Measurements from ENCODE around the gene DMAP1. TPM values are rescaled to one million over a fixed set of nuclear protein-coding genes. Genes with fewer than 3 reads are reported as not detected.

The DMAP1 gene
- total and polyA plus RNA-seq, 12 donors, result 24.1 to 37.3 (median 28.6) TPM

DNA sequence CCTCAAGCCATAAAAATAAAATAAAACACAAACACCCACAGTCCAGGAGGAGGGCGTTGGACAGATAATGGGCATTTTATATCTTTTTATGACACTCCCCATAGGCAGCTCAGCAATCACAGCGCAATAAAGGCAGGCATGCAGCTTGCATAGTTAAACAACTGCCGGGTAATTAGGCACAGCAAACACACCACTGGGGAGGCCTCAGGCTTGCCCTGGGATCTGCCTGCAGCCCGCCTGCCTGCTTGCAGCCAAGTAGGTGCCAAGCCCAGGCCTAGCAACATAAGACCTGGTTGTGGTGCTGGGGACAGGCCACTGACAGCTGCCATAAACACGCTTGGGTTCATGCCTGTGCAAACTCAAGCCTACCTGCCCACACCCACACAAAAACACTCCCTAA, 54.2 kb downstream of the DMAP1 start:
- Histone ChIP-seq H3K36me3 (no peaks in the 10 kb centered on the region), H3K9me3 (no peaks in the 10 kb centered on the region), H3K27ac (no peak overlapping the region), H3K27me3 (no peaks in the 10 kb centered on the region), H3K4me1 (peaks cover 0 to 38% (median 0%) of the 10 kb centered on the region in 9 donors), H3K4me3 (no peak overlapping the region)
- TF ChIP-seq, protein P1, sequence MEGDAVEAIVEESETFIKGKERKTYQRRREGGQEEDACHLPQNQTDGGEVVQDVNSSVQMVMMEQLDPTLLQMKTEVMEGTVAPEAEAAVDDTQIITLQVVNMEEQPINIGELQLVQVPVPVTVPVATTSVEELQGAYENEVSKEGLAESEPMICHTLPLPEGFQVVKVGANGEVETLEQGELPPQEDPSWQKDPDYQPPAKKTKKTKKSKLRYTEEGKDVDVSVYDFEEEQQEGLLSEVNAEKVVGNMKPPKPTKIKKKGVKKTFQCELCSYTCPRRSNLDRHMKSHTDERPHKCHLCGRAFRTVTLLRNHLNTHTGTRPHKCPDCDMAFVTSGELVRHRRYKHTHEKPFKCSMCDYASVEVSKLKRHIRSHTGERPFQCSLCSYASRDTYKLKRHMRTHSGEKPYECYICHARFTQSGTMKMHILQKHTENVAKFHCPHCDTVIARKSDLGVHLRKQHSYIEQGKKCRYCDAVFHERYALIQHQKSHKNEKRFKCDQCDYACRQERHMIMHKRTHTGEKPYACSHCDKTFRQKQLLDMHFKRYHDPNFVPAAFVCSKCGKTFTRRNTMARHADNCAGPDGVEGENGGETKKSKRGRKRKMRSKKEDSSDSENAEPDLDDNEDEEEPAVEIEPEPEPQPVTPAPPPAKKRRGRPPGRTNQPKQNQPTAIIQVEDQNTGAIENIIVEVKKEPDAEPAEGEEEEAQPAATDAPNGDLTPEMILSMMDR (IDR thresholded peaks at IDR 0.05), result no peak
- ATAC-seq, result peak in 2 of 8 donors; percentile 15 to 27
- intact Hi-C loops (cut with DNase I), result no loop called here
- no peak for DNase-seq
- WGBS, 2 donors, result 90 to 97% methylated on average over 5 of the region's 5 CpGs

DNA sequence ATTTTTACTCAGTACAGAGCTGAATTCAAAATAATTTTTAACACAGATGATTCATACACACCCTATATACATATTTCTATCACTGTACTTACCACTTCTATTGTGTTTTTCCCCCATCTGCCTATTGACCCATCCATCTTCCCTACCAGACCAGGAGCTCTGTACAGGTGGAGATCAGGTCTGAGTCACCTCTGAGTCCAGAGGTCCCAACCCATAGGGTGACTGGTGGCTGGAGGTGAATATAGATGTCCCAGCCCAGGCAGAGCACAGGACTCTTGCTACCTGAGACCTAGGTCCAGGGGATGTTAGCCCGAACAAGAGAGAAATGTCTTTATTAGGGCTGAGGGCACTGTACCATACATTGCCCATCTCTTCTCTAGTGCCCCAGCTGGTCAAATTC, 54.8 kb downstream of the DMAP1 start:
- H3K4me1 ChIP-seq, result peaks cover 0 to 32% (median 0%) of the 10 kb centered on the region in 9 donors
- H3K9me3 ChIP-seq, result no peaks in the 10 kb centered on the region
- no peaks in the 10 kb centered on the region for H3K27me3 ChIP-seq
- 100% methylated on average over 1 of the region's 1 CpG for WGBS, 2 donors
- no peak for DNase-seq
- TF ChIP-seq, protein P1 (IDR thresholded peaks at IDR 0.05), result no peak
- H3K27ac ChIP-seq, result no peak overlapping the region
- intact Hi-C loops (cut with DNase I), result no loop called here
- peaks cover 0 to 1% (median 0%) of the 10 kb centered on the region in 9 donors for H3K36me3 ChIP-seq
- no peak for ATAC-seq
- H3K4me3 ChIP-seq, result no peak overlapping the region

Other genes starting within 250 kb of the DMAP1 start
- gene DPH2, start 243.5 kb upstream of the DMAP1 start, total RNA-seq, result 10 to 100 TPM; 10.7 to 22.0 (median 14.3) TPM
- 10 to 100 TPM in 1 of 2 donors, 1 to 10 TPM in 1; 9.4 to 33.7 TPM for gene DPH2, start 243.5 kb upstream of the DMAP1 start, polyA plus RNA-seq
- 100 to 1,000 TPM in 3 of 10 donors, 10 to 100 TPM in 7; 63.1 to 112 (median 72.9) TPM for gene ATP6V0B, start 238.5 kb upstream of the DMAP1 start, total RNA-seq
- gene ATP6V0B, start 238.5 kb upstream of the DMAP1 start, polyA plus RNA-seq, result 100 to 1,000 TPM in 1 of 2 donors, 10 to 100 TPM in 1; 73.4 to 227 TPM
- 10 to 100 TPM; 31.1 to 47.0 (median 38.6) TPM for gene B4GALT2, start 234.3 kb upstream of the DMAP1 start, total RNA-seq
- 10 to 100 TPM; 25.4 to 50.8 TPM for gene B4GALT2, start 234.3 kb upstream of the DMAP1 start, polyA plus RNA-seq
- 1 to 10 TPM in 8 of 10 donors, under 1 TPM in 2; 0.55 to 3.1 (median 1.3) TPM for gene CCDC24, start 221.9 kb upstream of the DMAP1 start, total RNA-seq
- gene CCDC24, start 221.9 kb upstream of the DMAP1 start, polyA plus RNA-seq, result 1 to 10 TPM; 1.1 to 3.1 TPM
- 1 to 10 TPM in 5 of 10 donors, under 1 TPM in 5; 0.32 to 1.6 (median 0.91) TPM for gene SLC6A9, start 182.0 kb upstream of the DMAP1 start, total RNA-seq
- 1 to 10 TPM in 1 of 2 donors, under 1 TPM in 1; 0.88 to 1.7 TPM for gene SLC6A9, start 182.0 kb upstream of the DMAP1 start, polyA plus RNA-seq
- gene KLF17, start 94.7 kb upstream of the DMAP1 start, total RNA-seq, result under 1 TPM in 1 of 10 donors, not detected in 9; 0.12 TPM
- under 1 TPM in 1 of 2 donors, not detected in 1; 0.01 TPM for gene KLF17, start 94.7 kb upstream of the DMAP1 start, polyA plus RNA-seq
- gene KLF18, start 71.8 kb upstream of the DMAP1 start, total RNA-seq, result not detected
- not detected for gene KLF18, start 71.8 kb upstream of the DMAP1 start, polyA plus RNA-seq
- 10 to 100 TPM; 44.3 to 53.6 (median 47.9) TPM for gene ERI3, start 141.8 kb downstream of the DMAP1 start, total RNA-seq
- 10 to 100 TPM; 28.1 to 68.4 TPM for gene ERI3, start 141.8 kb downstream of the DMAP1 start, polyA plus RNA-seq
- 10 to 100 TPM; 46.4 to 82.5 (median 58.0) TPM for gene RNF220, start 191.8 kb downstream of the DMAP1 start, total RNA-seq
- 10 to 100 TPM; 41.8 to 71.8 TPM for gene RNF220, start 191.8 kb downstream of the DMAP1 start, polyA plus RNA-seq